K562 (cell line): Measurements from ENCODE around the gene FN1. TPM values are rescaled to one million over a fixed set of nuclear protein-coding genes. Genes with fewer than 3 reads are reported as not detected.

Experiments used
- ADNP ChIP-seq: fragments of 200-800 bp; sonication (Bioruptor generic); IDR thresholded peaks from 2 replicates; pipeline ENCODE4 v1.6.1; 2016; ENCODE audit warnings: missing genetic modification characterization, missing compliant biosample characterization
- CTBP1 ChIP-seq: fragments of 450-650 bp; IDR thresholded peaks from 2 replicates; pipeline ENCODE4 v1.6.1; 2016; ENCODE audit warnings: borderline replicate concordance
- E2F3 ChIP-seq: fragments of 250-450 bp; sonication (Bioruptor Pico); IDR thresholded peaks from 2 replicates; pipeline ENCODE4 v1.4.0; 2020; ENCODE audit warnings: mild to moderate bottlenecking
- E2F6 ChIP-seq, 2 experiments: IDR thresholded peaks; 2 replicates each; pipeline ENCODE4 v1.6.1; 2011; ENCODE audit warnings: borderline replicate concordance in 1 of 2, control low read depth in 1 of 2, low read depth in 1 of 2, low read length in 1 of 2, mild to moderate bottlenecking in 1 of 2, mixed read lengths in 1 of 2, moderate library complexity in 1 of 2; ENCODE audit not compliant: insufficient read depth in 1 of 2, insufficient read length in 1 of 2, poor library complexity in 1 of 2, severe bottlenecking in 1 of 2; ENCODE audit errors: extremely low read depth in 1 of 2
- GABPA ChIP-seq: fragments of 200-800 bp; sonication (Bioruptor generic); conservative IDR thresholded peaks from 2 replicates; pipeline ENCODE4 v1.6.1; 2016; ENCODE audit warnings: low read depth, missing genetic modification characterization, missing compliant biosample characterization
- GABPB1 ChIP-seq: sonication (generic); formaldehyde crosslinking; IDR thresholded peaks from 2 replicates; pipeline ENCODE4 v1.8.0; 2022; ENCODE audit warnings: mild to moderate bottlenecking, missing genetic modification reagents
- KLF1 ChIP-seq: fragments of 450-650 bp; IDR thresholded peaks from 2 replicates; pipeline ENCODE4 v1.6.1; 2016; ENCODE audit warnings: missing genetic modification characterization, missing compliant biosample characterization
- LEF1 ChIP-seq: fragments of 450-650 bp; IDR thresholded peaks from 2 replicates; pipeline ENCODE4 v1.6.1; 2016; ENCODE audit warnings: mild to moderate bottlenecking
- MAX ChIP-seq: sonication (generic); formaldehyde crosslinking; IDR thresholded peaks from 2 replicates; pipeline ENCODE4 v1.9.0; 2022; ENCODE audit warnings: mild to moderate bottlenecking, missing genetic modification reagents
- MYNN ChIP-seq, 2 experiments: sonication (generic); formaldehyde crosslinking in 1 of 2; IDR thresholded peaks; 2 replicates each; pipeline versions ENCODE4 v1.5.0 to v1.6.1; 2016 to 2020; ENCODE audit warnings: antibody characterized with exemption in 1 of 2, missing genetic modification reagents in 1 of 2
- NFE2 ChIP-seq: IDR thresholded peaks from 2 replicates; pipeline ENCODE4 v1.6.1; 2014; ENCODE audit warnings: antibody characterized with exemption, low read depth
- PCBP1 ChIP-seq: fragments of 200-400 bp; formaldehyde crosslinking; IDR thresholded peaks from 2 replicates; pipeline ENCODE4 v1.6.1; 2018; ENCODE audit warnings: mild to moderate bottlenecking, low read depth, low read length; ENCODE audit not compliant: poor library complexity, severe bottlenecking
- PHF8 ChIP-seq: fragments of 200-600 bp; sonication (generic); IDR thresholded peaks from 2 replicates; pipeline ENCODE4 v1.6.1; 2012; ENCODE audit warnings: mixed run types, mild to moderate bottlenecking, inconsistent platforms, low read length, moderate library complexity, borderline replicate concordance
- RBM14 ChIP-seq: fragments of 200-400 bp; formaldehyde crosslinking; IDR thresholded peaks from 2 replicates; pipeline ENCODE4 v1.6.1; 2018; ENCODE audit warnings: low read depth, mild to moderate bottlenecking, low read length, moderate library complexity, borderline replicate concordance; ENCODE audit not compliant: insufficient read depth
- RCOR1 ChIP-seq, 2 experiments: IDR thresholded peaks; 2 replicates each; pipeline ENCODE4 v1.6.1; 2012; ENCODE audit warnings: low read depth in 2 of 2, low read length in 2 of 2, borderline replicate concordance in 1 of 2, improper control_type of control experiment in 1 of 2
- SIN3A ChIP-seq, 2 experiments: fragments of 150-350 bp in 1 of 2; IDR thresholded peaks; 2 replicates each; pipeline ENCODE4 v1.6.1; 2011 to 2016; ENCODE audit warnings: borderline replicate concordance in 2 of 2, low read depth in 2 of 2, low read length in 2 of 2, mild to moderate bottlenecking in 2 of 2, moderate library complexity in 2 of 2; ENCODE audit not compliant: control insufficient read depth in 1 of 2
- TARDBP ChIP-seq: fragments of 450-650 bp; IDR thresholded peaks from 2 replicates; pipeline ENCODE4 v1.6.1; 2016
- U2AF1 ChIP-seq: fragments of 200-400 bp; formaldehyde crosslinking; optimal IDR thresholded peaks from 2 replicates; pipeline ENCODE3; 2017; ENCODE audit warnings: mild to moderate bottlenecking, low read depth, low read length, moderate library complexity
- ZFX ChIP-seq: sonication (generic); formaldehyde crosslinking; IDR thresholded peaks from 2 replicates; pipeline ENCODE4 v1.8.0; 2022; ENCODE audit warnings: mild to moderate bottlenecking, missing genetic modification reagents, moderate library complexity
- ZNF239 ChIP-seq: fragments of 250-450 bp; sonication (Bioruptor Pico); IDR thresholded peaks from 2 replicates; pipeline ENCODE4 v1.4.0; 2020; ENCODE audit warnings: mild to moderate bottlenecking
- polyA plus RNA-seq, 8 experiments: library from polyadenylated mRNA; depleted of rRNA in 4 of 8; stranded (reverse) in 5 of 8; unstranded in 3 of 8; fragments of >200 nt; fragmentation: Nextera tagmentation in 2 of 8; fragmentation: Illumina TruSeq in 1 of 8; extraction: Ambion mirVana in 2 of 8; extraction: Trizol in 1 of 8; gene quantifications; 2 replicates each; pipeline versions ENCODE4 v1.2.1 to v1.2.3, GENCODE V29; 2011 to 2014; ENCODE audit warnings: inconsistent platforms in 1 of 8, missing spikeins in 1 of 8
- total RNA-seq, 7 experiments: library from RNA; depleted of rRNA in 6 of 7; stranded (reverse); fragments of >200 nt in 6 of 7; fragmentation: Illumina TruSeq in 2 of 7; extraction: Trizol in 2 of 7; gene quantifications; 2 replicates each; pipeline versions ENCODE4 v1.2.1 to v1.2.3, GENCODE V29; 2011 to 2021; ENCODE audit warnings: low replicate concordance in 1 of 7
- TF ChIP-seq, protein P1 (sequence below), 2 experiments: fragments of 450-650 bp; conservative IDR thresholded peaks; 2 replicates each; pipeline ENCODE4 v1.6.1; 2017; ENCODE audit warnings: mild to moderate bottlenecking in 2 of 2, moderate library complexity in 2 of 2
- TF ChIP-seq, protein P2 (sequence below): sonication (generic); formaldehyde crosslinking; IDR thresholded peaks from 2 replicates; pipeline ENCODE4 v1.8.1; 2023; ENCODE audit warnings: mild to moderate bottlenecking, missing genetic modification reagents

The FN1 gene
- total and polyA plus RNA-seq, 9 of the 15 experiments (the other 6 are each of a cell fraction or from before 2014, with no cell fraction given) = 7.4 to 19.1 (median 11.2) TPM

DNA sequence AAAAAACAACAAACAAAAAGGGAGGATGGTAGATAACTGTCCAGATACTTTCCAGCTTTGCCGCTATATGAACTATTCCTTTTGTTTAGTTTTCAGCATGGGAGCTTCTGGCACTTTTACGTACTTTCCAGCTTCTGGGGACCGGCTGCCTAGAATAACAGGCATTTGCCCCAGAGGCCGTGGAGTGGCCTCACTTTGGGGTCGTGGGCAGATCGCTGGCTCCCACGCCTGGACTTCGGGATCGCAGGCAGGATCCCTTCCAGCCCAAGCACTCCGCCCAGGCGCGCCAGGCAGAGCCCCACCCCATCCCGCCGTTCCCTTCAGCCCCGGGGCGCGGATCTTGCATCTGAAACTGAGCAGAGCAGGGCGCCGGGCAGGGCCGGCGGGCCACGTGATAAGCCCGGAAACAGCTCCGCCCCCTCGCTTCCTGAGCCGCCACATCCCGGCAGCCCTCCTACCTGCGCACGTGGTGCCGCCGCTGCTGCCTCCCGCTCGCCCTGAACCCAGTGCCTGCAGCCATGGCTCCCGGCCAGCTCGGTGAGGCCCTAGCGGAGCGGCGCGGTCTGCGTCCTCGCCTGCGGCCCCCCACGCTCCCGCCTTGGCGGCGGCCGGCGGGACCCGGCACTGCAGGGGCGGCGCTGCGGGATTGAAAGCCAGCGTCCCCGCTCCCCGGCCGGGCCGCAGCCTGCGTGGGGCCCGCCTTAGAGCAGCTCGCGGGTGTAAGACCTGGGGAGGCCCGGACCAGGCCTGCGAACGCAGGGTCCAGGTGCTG lies 124.1 kb downstream of the FN1 start, which contains the start of gene ATIC (continued):
- TF ChIP-seq E2F6 (IDR thresholded peaks at IDR 0.05; ENCODE audit: borderline replicate concordance in 1 of 2, extremely low read depth in 1 of 2, insufficient read depth in 1 of 2, insufficient read length in 1 of 2, low read depth in 1 of 2, low read length in 1 of 2, poor library complexity in 1 of 2, severe bottlenecking in 1 of 2) (peak; percentile 95 to 97), GABPA (tag) (peak; percentile 85), MAX (CRISPR knock-in tag) (peak; percentile 97), E2F3 (CRISPR knock-in tag) (peak; percentile 71; the same call in 1 of the 2 replicates), KLF1 (tag) (no peak), RBM14 (no peak), CTBP1 (peak; percentile 26; the same call in 1 of the 2 replicates), ADNP (no peak), PHF8 (peak; percentile 80), GABPB1 (peak; percentile 68), NFE2 (no peak), ZNF239 (CRISPR knock-in tag) (no peak), MYNN (IDR thresholded peaks at IDR 0.05) (no peak), MYNN (CRISPR knock-in tag; IDR thresholded peaks at IDR 0.05) (no peak), TARDBP (0 out of 2 replicates have a peak, but pooled peaks have one; percentile 55), RCOR1 (IDR thresholded peaks at IDR 0.05; ENCODE audit: borderline replicate concordance in 1 of 2, low read depth in 2 of 2, low read length in 2 of 2) (peak in 1 of 2 experiments; percentile 39; a peak in 1 of 4 replicates), PCBP1 (peak; percentile 62), U2AF1 (peak; percentile 35), SIN3A (IDR thresholded peaks at IDR 0.05; ENCODE audit: borderline replicate concordance in 2 of 2, control insufficient read depth in 1 of 2, low read depth in 2 of 2, low read length in 2 of 2) (peak in 1 of 2 experiments; percentile 93; a peak in 2 of 4 replicates), LEF1 (no peak), ZFX (CRISPR knock-in tag) (peak; percentile 75)
- TF ChIP-seq, protein P1, sequence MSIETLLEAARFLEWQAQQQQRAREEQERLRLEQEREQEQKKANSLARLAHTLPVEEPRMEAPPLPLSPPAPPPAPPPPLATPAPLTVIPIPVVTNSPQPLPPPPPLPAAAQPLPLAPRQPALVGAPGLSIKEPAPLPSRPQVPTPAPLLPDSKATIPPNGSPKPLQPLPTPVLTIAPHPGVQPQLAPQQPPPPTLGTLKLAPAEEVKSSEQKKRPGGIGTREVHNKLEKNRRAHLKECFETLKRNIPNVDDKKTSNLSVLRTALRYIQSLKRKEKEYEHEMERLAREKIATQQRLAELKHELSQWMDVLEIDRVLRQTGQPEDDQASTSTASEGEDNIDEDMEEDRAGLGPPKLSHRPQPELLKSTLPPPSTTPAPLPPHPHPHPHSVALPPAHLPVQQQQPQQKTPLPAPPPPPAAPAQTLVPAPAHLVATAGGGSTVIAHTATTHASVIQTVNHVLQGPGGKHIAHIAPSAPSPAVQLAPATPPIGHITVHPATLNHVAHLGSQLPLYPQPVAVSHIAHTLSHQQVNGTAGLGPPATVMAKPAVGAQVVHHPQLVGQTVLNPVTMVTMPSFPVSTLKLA (conservative IDR thresholded peaks at IDR 0.05) = peak; percentile 96 to 98
- TF ChIP-seq, protein P2, sequence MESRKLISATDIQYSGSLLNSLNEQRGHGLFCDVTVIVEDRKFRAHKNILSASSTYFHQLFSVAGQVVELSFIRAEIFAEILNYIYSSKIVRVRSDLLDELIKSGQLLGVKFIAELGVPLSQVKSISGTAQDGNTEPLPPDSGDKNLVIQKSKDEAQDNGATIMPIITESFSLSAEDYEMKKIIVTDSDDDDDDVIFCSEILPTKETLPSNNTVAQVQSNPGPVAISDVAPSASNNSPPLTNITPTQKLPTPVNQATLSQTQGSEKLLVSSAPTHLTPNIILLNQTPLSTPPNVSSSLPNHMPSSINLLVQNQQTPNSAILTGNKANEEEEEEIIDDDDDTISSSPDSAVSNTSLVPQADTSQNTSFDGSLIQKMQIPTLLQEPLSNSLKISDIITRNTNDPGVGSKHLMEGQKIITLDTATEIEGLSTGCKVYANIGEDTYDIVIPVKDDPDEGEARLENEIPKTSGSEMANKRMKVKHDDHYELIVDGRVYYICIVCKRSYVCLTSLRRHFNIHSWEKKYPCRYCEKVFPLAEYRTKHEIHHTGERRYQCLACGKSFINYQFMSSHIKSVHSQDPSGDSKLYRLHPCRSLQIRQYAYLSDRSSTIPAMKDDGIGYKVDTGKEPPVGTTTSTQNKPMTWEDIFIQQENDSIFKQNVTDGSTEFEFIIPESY = peak; percentile 19; the same call in 1 of the 2 replicates
